Sigmoid colon (tissue), 3 donors: ENCODE measurements around the gene CDH20.

Experiments
- CTCF ChIP-seq, 4 experiments: fragments of 450-650 bp in 3 of 4; fragments of 200-600 bp in 1 of 4; IDR thresholded peaks; one replicate each; pipeline ENCODE4 v1.5.1; 2016 to 2019; ENCODE audit warnings: antibody characterized with exemption in 4 of 4, mild to moderate bottlenecking in 3 of 4, moderate library complexity in 2 of 4
- POLR2A ChIP-seq, 2 donors: fragments of 450-650 bp; IDR thresholded peaks; one replicate each; pipeline ENCODE4 v1.6.1; 2016; ENCODE audit warnings: antibody characterized with exemption in 2 of 2, mild to moderate bottlenecking in 2 of 2, moderate library complexity in 2 of 2

- TF ChIP-seq CTCF (IDR thresholded peaks at IDR 0.05): no peak
- no peak for TF ChIP-seq POLR2A (IDR thresholded peaks at IDR 0.05)
Measured at GRCh38 chr18:61364953-61365352, 31.7 kb downstream of the CDH20 start.
